ENCODE results near the gene F13A1. TPM values are rescaled to one million over a fixed set of nuclear protein-coding genes. Genes with fewer than 3 reads are reported as not detected.

F13A1 gene
- total and polyA plus RNA-seq, 3 donors from 2014 or later, result 11.7 to 53.0 (median 22.7) TPM

- Histone ChIP-seq H3K4me3 (no peak overlapping the region), H3K36me3 (ENCODE audit: low read depth, missing control alignments) (no peaks in the 10 kb centered on the region), H3K9me3 (no peaks in the 10 kb centered on the region), H3K4me1 (no peaks in the 10 kb centered on the region), H3K27me3 (no peaks in the 10 kb centered on the region), H3K27ac (no peak overlapping the region)
- WGBS, 2 donors, result 80 to 87% methylated on average over 13 of the region's 13 CpGs
- DNase-seq, result no peak
- intact Hi-C loops (cut with DNase I; ENCODE audit: low total_unique reads), result no loop called here
- TF ChIP-seq POLR2A (IDR thresholded peaks at IDR 0.05) (no peak), CTCF (IDR thresholded peaks at IDR 0.05) (no peak)
These were observed 68.7 kb downstream of the F13A1 start for GRCh38 chr6:6251555-6252280.

- H3K9me3 ChIP-seq, result no peaks in the 10 kb centered on the region
- no peak overlapping the region for H3K27ac ChIP-seq
- no peak for DNase-seq
- no peaks in the 10 kb centered on the region for H3K27me3 ChIP-seq
- 69 to 73% methylated on average over 2 of the region's 2 CpGs for WGBS, 2 donors
- no peaks in the 10 kb centered on the region for H3K36me3 ChIP-seq (ENCODE audit: low read depth, missing control alignments)
- TF ChIP-seq POLR2A (IDR thresholded peaks at IDR 0.05), result no peak
- no peak for TF ChIP-seq CTCF (IDR thresholded peaks at IDR 0.05)
- H3K4me1 ChIP-seq, result no peaks in the 10 kb centered on the region
- intact Hi-C loops (cut with DNase I; ENCODE audit: low total_unique reads), result no loop called here
- no peak overlapping the region for H3K4me3 ChIP-seq
These were observed 71.8 kb downstream of the F13A1 start for GRCh38 chr6:6248651-6249050.

- H3K9me3 ChIP-seq, result no peaks in the 10 kb centered on the region
- no peak for DNase-seq
- H3K27me3 ChIP-seq, result no peaks in the 10 kb centered on the region
- intact Hi-C loops (cut with DNase I; ENCODE audit: low total_unique reads), result no loop called here
- no peak overlapping the region for H3K4me3 ChIP-seq
- H3K27ac ChIP-seq, result no peak overlapping the region
- H3K36me3 ChIP-seq (ENCODE audit: low read depth, missing control alignments), result no peaks in the 10 kb centered on the region
- TF ChIP-seq POLR2A (IDR thresholded peaks at IDR 0.05) (no peak), CTCF (IDR thresholded peaks at IDR 0.05) (no peak)
- WGBS, 2 donors, result 53 to 64% methylated on average over 2 of the region's 2 CpGs
- no peaks in the 10 kb centered on the region for H3K4me1 ChIP-seq
These were observed 73.9 kb downstream of the F13A1 start for GRCh38 chr6:6246544-6246943.

- no peaks in the 10 kb centered on the region for H3K36me3 ChIP-seq (ENCODE audit: low read depth, missing control alignments)
- H3K4me3 ChIP-seq, result no peak overlapping the region
- TF ChIP-seq POLR2A (IDR thresholded peaks at IDR 0.05), result no peak
- no peak for TF ChIP-seq CTCF (IDR thresholded peaks at IDR 0.05)
- 86 to 95% methylated on average over 5 of the region's 5 CpGs for WGBS, 2 donors
- DNase-seq, result no peak
- H3K27ac ChIP-seq, result no peak overlapping the region
- H3K4me1 ChIP-seq, result no peaks in the 10 kb centered on the region
- H3K27me3 ChIP-seq, result no peaks in the 10 kb centered on the region
- H3K9me3 ChIP-seq, result no peaks in the 10 kb centered on the region
- intact Hi-C loops (cut with DNase I; ENCODE audit: low total_unique reads), result no loop called here
These were observed 75.8 kb downstream of the F13A1 start for GRCh38 chr6:6244624-6245023.

GRCh38 chr6:6243846-6244245 is 76.6 kb downstream of the F13A1 start:
- DNase-seq, result no peak
- no peaks in the 10 kb centered on the region for H3K4me1 ChIP-seq
- no peaks in the 10 kb centered on the region for H3K27me3 ChIP-seq
- no peaks in the 10 kb centered on the region for H3K9me3 ChIP-seq
- no peak overlapping the region for H3K4me3 ChIP-seq
- H3K36me3 ChIP-seq (ENCODE audit: low read depth, missing control alignments), result no peaks in the 10 kb centered on the region
- intact Hi-C loops (cut with DNase I; ENCODE audit: low total_unique reads), result no loop called here
- H3K27ac ChIP-seq, result no peak overlapping the region
- 78 to 89% methylated on average over 3 to 7 of the region's 7 CpGs for WGBS, 2 donors
- TF ChIP-seq CTCF (IDR thresholded peaks at IDR 0.05) (no peak), POLR2A (IDR thresholded peaks at IDR 0.05) (no peak)

Measured in testis (tissue), 3 donors.